Astrocyte (in vitro differentiated cells and primary cell): ENCODE measurements around the gene LCN2. TPM values are rescaled to one million over a fixed set of nuclear protein-coding genes. Genes with fewer than 3 reads are reported as not detected.

Experiments used
- DNase-seq: peaks from one replicate; pipeline ENCODE4 v3.0.0-alpha.2; 2010; ENCODE audit warnings: low read depth
- FAIRE-seq: peaks from 2 replicates; lab custom pipeline; 2011; peaks lifted over from hg19 to GRCh38; lab: Jason Lieb, UNC
- H2AFZ ChIP-seq: 2 replicates; pipeline ENCODE4 v1.6.0; 2012; ENCODE audit warnings: low read depth, low read length, inconsistent platforms
- H3K27ac ChIP-seq: 2 replicates; pipeline ENCODE4 v1.5.1; 2011; ENCODE audit warnings: low read depth, low read length, inconsistent platforms
- H3K27me3 ChIP-seq: 2 replicates; pipeline ENCODE4 v1.6.0; 2011; ENCODE audit warnings: low read length, inconsistent platforms; ENCODE audit not compliant: insufficient read depth
- H3K36me3 ChIP-seq: 2 replicates; pipeline ENCODE4 v1.5.1; 2011; ENCODE audit warnings: low read length, inconsistent platforms; ENCODE audit not compliant: insufficient read depth
- H3K4me1 ChIP-seq: 2 replicates; pipeline ENCODE4 v1.5.1; 2011; ENCODE audit warnings: low read length, inconsistent platforms; ENCODE audit not compliant: insufficient read depth
- H3K4me2 ChIP-seq: 2 replicates; pipeline ENCODE4 v1.6.0; 2012; ENCODE audit warnings: low read length, inconsistent platforms
- H3K4me3 ChIP-seq: 2 replicates; pipeline ENCODE4 v1.5.1; 2011; ENCODE audit warnings: low read depth, mild to moderate bottlenecking, low read length, inconsistent platforms; ENCODE audit not compliant: insufficient read depth
- H3K79me2 ChIP-seq: 2 replicates; pipeline ENCODE4 v1.6.0; 2012; ENCODE audit warnings: mild to moderate bottlenecking, low read length, inconsistent platforms; ENCODE audit not compliant: insufficient read depth
- H3K9ac ChIP-seq: 2 replicates; pipeline ENCODE4 v1.6.0; 2012; ENCODE audit warnings: mild to moderate bottlenecking, low read length, inconsistent platforms
- H3K9me3 ChIP-seq: 2 replicates; pipeline ENCODE4 v1.5.1; 2012; ENCODE audit warnings: low read depth, mild to moderate bottlenecking, low read length, inconsistent platforms; ENCODE audit not compliant: insufficient read depth
- H4K20me1 ChIP-seq: 2 replicates; pipeline ENCODE4 v1.6.0; 2012; ENCODE audit warnings: low read length, inconsistent platforms; ENCODE audit not compliant: insufficient read depth
- H3K27ac Mint-ChIP-seq: one replicate; pipeline ENCODE4 v1.8.0; 2021; ENCODE audit warnings: mild to moderate bottlenecking, mixed read lengths; ENCODE audit not compliant: unreplicated experiment
- H3K27me3 Mint-ChIP-seq: one replicate; pipeline ENCODE4 v1.8.0; 2021; ENCODE audit warnings: low read depth, mixed read lengths; ENCODE audit not compliant: unreplicated experiment
- H3K36me3 Mint-ChIP-seq: one replicate; pipeline ENCODE4 v1.8.0; 2021; ENCODE audit warnings: low read depth, mixed read lengths; ENCODE audit not compliant: unreplicated experiment
- H3K4me1 Mint-ChIP-seq: one replicate; pipeline ENCODE4 v1.8.0; 2021; ENCODE audit warnings: low read depth, mixed read lengths; ENCODE audit not compliant: unreplicated experiment
- H3K4me3 Mint-ChIP-seq: one replicate; pipeline ENCODE4 v1.8.0; 2021; ENCODE audit warnings: mild to moderate bottlenecking, moderate library complexity, mixed read lengths; ENCODE audit not compliant: unreplicated experiment
- H3K9me3 Mint-ChIP-seq: one replicate; pipeline ENCODE4 v1.8.0; 2021; ENCODE audit warnings: mild to moderate bottlenecking, mixed read lengths; ENCODE audit not compliant: unreplicated experiment
- CTCF ChIP-seq: IDR thresholded peaks from 2 replicates; pipeline ENCODE4 v1.5.1; 2011; ENCODE audit warnings: low read depth, mild to moderate bottlenecking, inconsistent platforms, low read length, moderate library complexity; ENCODE audit not compliant: insufficient read depth
- EZH2 ChIP-seq: IDR thresholded peaks from 2 replicates; pipeline ENCODE4 v1.6.1; 2012; ENCODE audit warnings: mild to moderate bottlenecking, low read length, inconsistent platforms; ENCODE audit not compliant: insufficient read depth
- total RNA-seq: library from RNA; stranded (reverse); gene quantifications from 2 replicates; pipeline ENCODE4 v1.2.1, GENCODE V29; 2021

LCN2 gene
- total RNA-seq, 1 donor from 2014 or later: not detected

- peak within 1 kb of the TSS; percentile 100 for H3K4me2 ChIP-seq
- Mint-ChIP-seq H3K27ac (no peak within 1 kb of the TSS), H3K4me3 (peak within 1 kb of the TSS; percentile 81), H3K9me3 (no peaks in the 10 kb centered on the region), H3K36me3 (peaks cover 17% of the 10 kb centered on the region), H3K27me3 (peaks cover 1% of the 10 kb centered on the region), H3K4me1 (peaks cover 2% of the 10 kb centered on the region)
- no peak for TF ChIP-seq CTCF
- TF ChIP-seq EZH2: no peak
- H4K20me1 ChIP-seq: peaks cover 37% of the 10 kb centered on the region
- H3K9ac ChIP-seq: peak within 1 kb of the TSS; percentile 92
- H3K4me1 ChIP-seq: peaks cover 13% of the 10 kb centered on the region
- H3K27ac ChIP-seq: peak within 1 kb of the TSS; percentile 63
- H3K4me3 ChIP-seq: peak within 1 kb of the TSS; percentile 93
- H3K9me3 ChIP-seq: no peaks in the 10 kb centered on the region
- peaks cover 23% of the 10 kb centered on the region for H3K79me2 ChIP-seq
- FAIRE-seq (no peak), DNase-seq (peak; percentile 60)
- H2AFZ ChIP-seq: peak within 1 kb of the TSS; percentile 89
- H3K36me3 ChIP-seq: peaks cover 11% of the 10 kb centered on the region
- H3K27me3 ChIP-seq: no peaks in the 10 kb centered on the region
Measured at GRCh38 chr9:128159784-128160602, 10.7 kb downstream of the LCN2 start, which contains the start of gene BBLN. TSS of gene BBLN (plus strand) at chr9:128160265. CDS start at chr9:128160408, 143 bp downstream.

GRCh38 chr9:128160603-128160987, 11.3 kb downstream of the LCN2 start:
- H3K27me3 ChIP-seq: no peaks in the 10 kb centered on the region
- no peak for DNase-seq
- Mint-ChIP-seq H3K36me3 (peaks cover 17% of the 10 kb centered on the region), H3K4me1 (peaks cover 2% of the 10 kb centered on the region), H3K27me3 (no peaks in the 10 kb centered on the region), H3K9me3 (no peaks in the 10 kb centered on the region), H3K4me3 (peak overlapping the region; percentile 81), H3K27ac (no peak overlapping the region)
- peaks cover 13% of the 10 kb centered on the region for H3K4me1 ChIP-seq
- H3K9ac ChIP-seq: peak overlapping the region; percentile 92
- peak overlapping the region; percentile 87 for H2AFZ ChIP-seq
- no peak for TF ChIP-seq EZH2
- peak overlapping the region; percentile 100 for H3K4me2 ChIP-seq
- peaks cover 37% of the 10 kb centered on the region for H4K20me1 ChIP-seq
- peaks cover 23% of the 10 kb centered on the region for H3K79me2 ChIP-seq
- peak overlapping the region; percentile 93 for H3K4me3 ChIP-seq
- peak overlapping the region; percentile 63 for H3K27ac ChIP-seq
- no peaks in the 10 kb centered on the region for H3K9me3 ChIP-seq
- peaks cover 11% of the 10 kb centered on the region for H3K36me3 ChIP-seq
- FAIRE-seq: no peak

GRCh38 chr9:128161215-128161902, 12.1 kb downstream of the LCN2 start:
- H3K27ac ChIP-seq: no peak overlapping the region
- no peak overlapping the region for H2AFZ ChIP-seq
- H3K36me3 ChIP-seq: peaks cover 12% of the 10 kb centered on the region
- H3K4me2 ChIP-seq: peak overlapping the region; percentile 100
- H3K9me3 ChIP-seq: no peaks in the 10 kb centered on the region
- Mint-ChIP-seq H3K4me3 (peak overlapping the region; percentile 81), H3K36me3 (peaks cover 18% of the 10 kb centered on the region), H3K4me1 (peaks cover 2% of the 10 kb centered on the region), H3K27ac (no peak overlapping the region), H3K9me3 (no peaks in the 10 kb centered on the region), H3K27me3 (no peaks in the 10 kb centered on the region)
- DNase-seq (no peak), FAIRE-seq (no peak)
- H3K4me1 ChIP-seq: peaks cover 13% of the 10 kb centered on the region
- H3K27me3 ChIP-seq: no peaks in the 10 kb centered on the region
- H3K4me3 ChIP-seq: peak overlapping the region; percentile 93
- H3K9ac ChIP-seq: peak overlapping the region; percentile 92
- H4K20me1 ChIP-seq: peaks cover 38% of the 10 kb centered on the region
- H3K79me2 ChIP-seq: peaks cover 23% of the 10 kb centered on the region
- TF ChIP-seq EZH2 (no peak), CTCF (no peak)
